Neural progenitor cell (in vitro differentiated cells): ENCODE data around the gene TENM3.

Source experiments
- EZH2 ChIP-seq: fragments of 200-600 bp; sonication (generic); IDR thresholded peaks from 2 replicates; pipeline ENCODE4 v1.6.1; 2017; ENCODE audit warnings: antibody characterized with exemption, mild to moderate bottlenecking, moderate library complexity
- TF ChIP-seq, protein P1 (sequence below): fragments of 200-600 bp; sonication (generic); IDR thresholded peaks from 2 replicates; pipeline ENCODE4 v1.5.1; 2017; ENCODE audit warnings: antibody characterized with exemption, mild to moderate bottlenecking

DNA sequence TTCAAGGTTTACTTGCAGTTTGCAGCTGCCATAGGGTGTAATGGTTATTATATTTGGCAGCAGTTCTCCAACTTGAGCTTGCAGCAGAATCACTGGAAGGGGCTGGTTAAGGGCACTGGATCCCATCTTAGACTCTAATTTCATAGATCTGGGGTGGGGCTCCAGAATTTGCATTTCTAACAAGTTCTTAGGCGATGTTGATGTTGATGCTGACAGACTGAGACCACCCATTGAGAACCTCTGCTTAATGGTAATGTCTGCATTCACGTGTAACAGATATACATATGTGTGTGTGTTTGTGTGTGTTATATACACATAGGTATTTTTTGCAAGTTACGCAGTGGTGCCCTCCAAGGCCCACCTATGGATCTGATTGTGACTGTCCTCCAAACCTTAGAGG lies 13.8 kb downstream of the TENM3 start:
- TF ChIP-seq, protein P1, sequence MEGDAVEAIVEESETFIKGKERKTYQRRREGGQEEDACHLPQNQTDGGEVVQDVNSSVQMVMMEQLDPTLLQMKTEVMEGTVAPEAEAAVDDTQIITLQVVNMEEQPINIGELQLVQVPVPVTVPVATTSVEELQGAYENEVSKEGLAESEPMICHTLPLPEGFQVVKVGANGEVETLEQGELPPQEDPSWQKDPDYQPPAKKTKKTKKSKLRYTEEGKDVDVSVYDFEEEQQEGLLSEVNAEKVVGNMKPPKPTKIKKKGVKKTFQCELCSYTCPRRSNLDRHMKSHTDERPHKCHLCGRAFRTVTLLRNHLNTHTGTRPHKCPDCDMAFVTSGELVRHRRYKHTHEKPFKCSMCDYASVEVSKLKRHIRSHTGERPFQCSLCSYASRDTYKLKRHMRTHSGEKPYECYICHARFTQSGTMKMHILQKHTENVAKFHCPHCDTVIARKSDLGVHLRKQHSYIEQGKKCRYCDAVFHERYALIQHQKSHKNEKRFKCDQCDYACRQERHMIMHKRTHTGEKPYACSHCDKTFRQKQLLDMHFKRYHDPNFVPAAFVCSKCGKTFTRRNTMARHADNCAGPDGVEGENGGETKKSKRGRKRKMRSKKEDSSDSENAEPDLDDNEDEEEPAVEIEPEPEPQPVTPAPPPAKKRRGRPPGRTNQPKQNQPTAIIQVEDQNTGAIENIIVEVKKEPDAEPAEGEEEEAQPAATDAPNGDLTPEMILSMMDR, result no peak
- no peak for TF ChIP-seq EZH2
